AG08395 (cell line): ENCODE data around the gene GPR75.

Experiments used
- DNase-seq: peaks from one replicate; pipeline ENCODE4 v3.0.0; 2012; ENCODE audit warnings: mixed read lengths, low spot score

The GPR75 gene

GRCh38 chr2:53859206-53860181 is at the start of gene GPR75:
Gene GPR75 (minus strand): TSS chr2:53859967. CDS start chr2:53854756, 5,211 bp downstream.
- peak; percentile 44 for DNase-seq

DNA sequence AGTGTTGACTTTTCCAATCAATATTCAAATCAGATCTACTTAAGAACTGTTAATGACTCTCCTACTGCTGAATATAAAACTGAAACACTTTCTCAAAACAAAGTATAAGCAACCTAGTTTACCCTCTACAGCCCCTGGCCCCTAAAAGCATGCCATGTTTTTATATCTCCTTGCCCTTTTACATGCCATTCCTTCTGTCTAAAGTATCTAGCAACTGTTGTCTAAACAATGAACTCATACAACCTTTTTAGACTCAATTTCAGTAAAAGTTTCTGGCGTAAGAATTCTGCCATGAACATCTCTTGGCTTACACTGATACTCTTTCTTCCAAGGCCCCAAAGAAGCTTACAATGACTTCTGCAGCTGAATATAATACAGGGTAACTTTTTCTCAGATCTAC is 47.8 kb upstream of the GPR75 start:
- DNase-seq, result no peak

- no peak for DNase-seq
These were observed 45.6 kb upstream of the GPR75 start for GRCh38 chr2:53905396-53905795.

DNA sequence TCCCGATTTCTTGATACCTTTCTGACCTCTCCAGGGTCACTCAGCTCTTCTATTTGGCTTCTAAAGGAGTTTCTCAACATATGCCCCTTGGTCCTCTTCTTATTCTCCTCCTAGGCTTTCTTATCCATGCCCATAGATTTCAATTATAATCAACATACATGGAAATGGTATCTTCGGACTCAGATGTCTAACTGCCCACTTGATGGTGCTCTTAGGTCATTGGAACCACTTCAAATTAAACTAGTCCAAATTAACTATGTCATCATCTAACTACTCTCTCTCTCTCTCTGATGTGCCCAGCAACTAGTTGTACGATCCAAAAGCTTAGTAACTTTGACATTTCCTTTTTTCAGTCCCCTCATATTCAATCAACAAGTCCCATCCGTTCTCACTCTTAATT is 43.2 kb upstream of the GPR75 start:
- no peak for DNase-seq

DNA sequence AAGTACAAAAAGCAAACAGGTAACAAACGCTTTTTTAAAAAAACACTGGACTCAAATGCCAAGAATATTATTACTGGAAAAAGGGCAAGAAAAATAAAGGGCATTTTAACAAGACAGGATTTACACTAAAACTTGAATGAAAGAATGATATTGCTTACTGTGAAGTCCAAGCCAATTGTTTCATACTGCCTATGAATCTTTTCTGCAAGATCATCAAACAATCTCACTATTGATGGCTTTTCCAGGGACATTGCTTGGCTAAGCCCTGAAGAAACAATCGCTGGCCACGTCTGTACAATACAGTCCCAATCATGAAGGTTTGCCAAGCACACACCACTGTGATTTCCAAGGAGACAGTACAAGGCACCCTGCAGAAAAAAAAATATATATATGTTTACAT is 41.4 kb upstream of the GPR75 start:
- DNase-seq, result no peak

DNA sequence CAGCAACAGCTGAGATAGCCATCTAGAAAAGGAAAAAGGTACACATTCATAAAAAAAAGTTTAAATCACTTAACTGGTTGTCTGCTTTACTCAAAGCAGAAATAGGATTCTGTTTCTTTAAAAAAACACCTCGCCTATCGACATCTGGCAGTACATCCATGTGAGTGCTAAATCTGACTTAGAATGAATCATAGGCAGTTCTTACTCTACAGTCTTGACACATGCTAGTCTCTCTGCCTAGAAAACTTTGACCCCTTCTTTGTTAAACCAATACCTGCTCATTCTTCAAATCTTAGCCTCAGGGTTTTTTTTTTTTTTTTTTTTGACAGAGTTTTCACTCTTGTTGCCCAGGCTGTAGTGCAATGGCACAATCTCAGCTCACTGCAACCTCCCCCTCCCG is 37.1 kb upstream of the GPR75 start:
- peak; percentile 45 for DNase-seq

DNA sequence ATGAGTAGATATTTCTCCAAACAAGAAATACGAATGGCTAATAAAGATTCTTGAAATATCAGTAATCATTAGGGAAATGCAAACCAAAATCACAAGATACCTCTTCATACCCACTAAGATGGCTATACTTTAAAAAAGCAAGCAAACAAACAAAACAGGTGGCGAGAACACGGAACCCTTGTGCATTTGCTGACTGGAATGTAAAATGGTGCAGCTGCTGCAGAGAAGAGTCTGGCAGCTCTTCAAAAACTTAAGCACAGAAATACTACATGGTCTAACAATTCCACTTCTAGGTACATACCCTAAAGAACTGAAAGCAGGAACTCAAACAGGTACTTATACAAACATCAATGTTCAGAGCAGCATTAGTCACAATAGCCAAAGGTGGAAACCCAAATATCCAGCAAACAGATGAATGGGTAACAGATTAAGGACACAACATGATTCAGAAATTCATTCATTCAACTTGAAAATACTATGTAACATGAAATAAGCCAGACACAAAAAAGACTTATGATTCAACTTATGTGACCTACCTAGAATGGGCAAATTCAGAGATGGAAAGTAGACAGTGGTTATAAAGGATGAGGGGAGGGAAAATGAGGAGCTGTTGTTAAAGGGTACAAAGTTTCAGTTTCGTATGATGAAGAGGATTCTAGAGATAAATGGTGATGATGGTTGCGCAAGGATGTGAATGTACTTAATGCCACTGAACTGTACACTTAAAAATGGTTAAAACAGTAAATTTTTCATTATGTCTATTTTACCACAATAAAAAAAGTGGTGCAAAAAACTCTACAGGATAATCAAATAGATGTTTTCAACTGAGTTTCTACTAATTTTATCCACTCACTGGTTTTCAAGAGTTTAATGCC is 26.9 kb upstream of the GPR75 start:
- DNase-seq, result no peak

DNA sequence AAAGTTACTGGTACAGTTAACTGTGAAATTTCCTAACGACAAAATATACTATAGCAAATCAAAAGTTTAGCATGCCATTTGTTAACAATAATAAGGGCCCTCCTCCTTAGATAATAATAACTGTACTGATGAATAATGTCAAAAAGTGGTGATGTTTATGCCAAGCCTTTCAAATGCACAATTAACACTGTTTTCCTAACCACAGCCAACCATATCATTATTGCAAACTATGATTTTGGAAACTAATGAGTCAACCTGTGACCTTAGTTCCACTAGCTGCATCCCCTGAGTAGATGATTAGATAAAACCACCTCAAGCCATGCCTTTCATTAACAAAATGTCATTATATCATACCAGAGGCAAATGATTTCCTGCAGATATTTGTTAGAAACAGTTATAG is 25.1 kb upstream of the GPR75 start:
- no peak for DNase-seq

DNA sequence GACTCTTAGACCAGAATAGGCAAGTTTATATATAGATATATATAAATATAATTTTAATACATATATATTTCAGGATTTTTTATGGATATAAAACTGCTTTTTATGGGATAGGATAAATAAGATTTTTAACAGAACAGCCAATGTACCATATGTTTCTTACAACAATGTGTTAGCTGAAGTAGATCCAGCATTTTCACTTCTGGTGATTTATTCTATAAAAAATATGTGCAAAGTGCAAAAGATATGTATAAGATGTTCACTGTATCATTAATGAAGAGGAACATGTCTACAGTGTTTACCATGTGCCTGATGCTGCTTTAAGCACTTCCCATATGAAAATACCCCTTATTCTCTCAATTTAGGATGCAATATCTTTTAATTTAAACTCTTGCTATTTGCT is 22.2 kb upstream of the GPR75 start:
- no peak for DNase-seq

DNA sequence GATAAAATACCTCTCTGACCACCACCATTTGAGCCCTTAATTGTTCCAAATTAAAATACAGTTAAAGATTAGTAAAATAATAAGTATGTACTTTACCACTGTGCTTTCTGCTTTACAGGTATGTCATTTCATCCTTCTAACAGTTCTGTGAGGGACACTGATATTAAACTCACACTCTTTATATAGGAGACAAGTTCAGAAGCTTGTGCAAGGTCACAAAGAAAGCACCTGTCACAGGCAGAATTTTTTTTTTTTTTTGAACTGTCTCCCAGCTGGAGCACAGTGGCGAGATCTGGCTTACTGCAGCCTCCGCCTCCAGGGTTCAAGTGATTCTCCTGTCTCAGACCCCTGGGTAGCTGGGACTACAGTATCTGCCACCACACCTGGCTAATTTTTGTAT is 21.6 kb upstream of the GPR75 start:
- no peak for DNase-seq

DNA sequence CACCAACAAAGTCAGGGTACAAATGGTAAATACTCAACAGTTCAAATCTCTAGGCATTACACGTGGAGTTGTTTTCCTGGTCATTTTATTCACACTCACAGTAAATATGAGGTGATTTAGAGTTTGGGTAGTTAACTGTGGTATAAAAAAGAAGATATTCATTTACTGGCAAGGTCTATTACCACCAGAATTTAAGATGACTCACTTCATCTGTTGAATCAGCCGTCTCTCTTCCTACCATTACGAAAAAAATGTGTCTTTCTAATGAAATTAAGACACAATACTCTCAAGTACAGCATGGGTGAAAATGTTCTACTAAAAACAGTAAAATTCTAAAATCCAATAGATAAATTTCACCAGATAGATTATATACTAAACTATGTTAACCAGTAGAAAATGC is 21.0 kb upstream of the GPR75 start:
- peak; percentile 76 for DNase-seq

DNA sequence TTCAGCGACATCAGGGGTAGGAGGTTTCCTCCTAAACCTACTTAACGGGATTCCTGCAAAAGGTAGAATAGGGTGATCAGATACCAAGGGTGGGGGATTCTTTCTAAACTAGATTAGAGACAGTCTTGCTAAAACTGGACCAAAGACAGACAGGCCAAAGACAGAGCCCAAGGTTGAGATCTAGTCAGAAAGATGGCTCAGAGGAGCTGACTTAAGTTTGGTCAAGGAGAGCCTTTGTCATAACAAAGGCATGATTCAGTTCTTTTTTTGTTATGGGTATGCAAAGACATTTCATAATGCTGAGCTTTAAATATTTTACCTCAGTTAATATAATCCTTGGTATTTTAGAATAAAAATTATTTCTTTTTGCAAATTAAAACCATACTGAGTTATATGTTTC is 17.8 kb upstream of the GPR75 start:
- DNase-seq, result peak; percentile 14

GRCh38 chr2:53877112-53877511 is 17.3 kb upstream of the GPR75 start:
- DNase-seq, result no peak

DNA sequence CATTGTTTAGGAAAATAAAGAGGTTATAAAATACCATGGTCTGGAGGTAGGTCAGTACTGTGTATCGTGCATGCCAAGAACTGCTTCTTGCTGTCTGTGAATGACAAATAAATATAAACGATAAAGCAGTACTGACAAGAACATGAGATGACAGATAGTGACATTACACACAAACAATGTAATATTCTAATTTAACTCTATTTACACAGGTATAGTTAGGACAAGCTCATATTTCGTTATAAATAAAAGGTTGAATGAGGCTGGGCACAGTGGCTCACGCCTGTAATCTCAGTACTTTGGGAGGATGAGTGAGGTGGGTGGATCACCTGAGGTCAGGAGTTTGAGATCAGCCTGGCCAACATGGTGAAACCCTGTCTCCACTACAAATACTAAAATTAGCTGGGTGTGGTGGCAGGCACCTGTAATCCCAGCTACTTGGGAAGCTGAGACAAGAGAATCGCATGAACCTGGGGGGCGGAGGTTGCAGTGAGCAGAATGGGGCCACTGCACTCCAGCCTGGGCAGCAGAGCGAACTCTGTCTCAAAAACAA is 14.7 kb upstream of the GPR75 start:
- DNase-seq, result no peak

- no peak for DNase-seq
These were observed 8.0 kb upstream of the GPR75 start for GRCh38 chr2:53867773-53868172.

DNA sequence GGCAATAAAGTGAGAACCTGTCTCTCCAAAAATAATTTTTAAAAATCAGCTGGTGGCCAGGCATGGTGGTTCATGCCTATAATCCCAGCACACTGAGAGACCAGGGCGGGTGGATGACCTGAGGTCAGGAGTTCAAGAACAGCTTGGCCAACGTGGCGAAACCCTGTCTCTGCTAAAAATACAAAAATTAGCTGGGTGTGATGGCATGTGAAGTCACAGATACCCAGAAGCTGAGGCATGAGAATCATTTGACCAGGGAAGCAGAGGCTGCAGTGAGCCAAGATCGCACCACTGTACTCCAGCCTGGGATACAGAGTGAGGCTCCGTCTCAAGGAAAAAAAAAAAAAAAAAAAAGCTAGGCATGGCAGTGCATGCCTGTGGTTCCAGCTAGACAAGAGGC is 7.4 kb upstream of the GPR75 start:
- DNase-seq, result no peak

DNA sequence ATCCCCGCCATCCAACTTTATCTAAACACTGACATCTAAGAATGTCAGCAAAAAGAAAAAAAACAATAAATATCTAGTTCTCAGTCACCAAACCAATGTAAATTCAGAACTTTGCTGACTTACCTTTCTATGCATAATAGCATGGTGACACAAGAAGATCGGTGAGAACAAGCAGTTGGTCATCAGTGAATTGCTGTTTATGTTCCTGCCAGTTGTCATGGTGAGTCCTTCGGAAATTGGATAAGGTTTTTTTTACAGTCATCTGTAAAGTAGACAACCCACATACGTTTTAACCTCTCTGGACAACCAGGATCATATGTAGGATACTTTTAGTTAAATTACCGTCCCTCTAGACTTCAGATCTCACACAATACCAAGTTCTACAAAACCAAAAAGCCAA is 6.2 kb upstream of the GPR75 start:
- DNase-seq, result no peak

DNA sequence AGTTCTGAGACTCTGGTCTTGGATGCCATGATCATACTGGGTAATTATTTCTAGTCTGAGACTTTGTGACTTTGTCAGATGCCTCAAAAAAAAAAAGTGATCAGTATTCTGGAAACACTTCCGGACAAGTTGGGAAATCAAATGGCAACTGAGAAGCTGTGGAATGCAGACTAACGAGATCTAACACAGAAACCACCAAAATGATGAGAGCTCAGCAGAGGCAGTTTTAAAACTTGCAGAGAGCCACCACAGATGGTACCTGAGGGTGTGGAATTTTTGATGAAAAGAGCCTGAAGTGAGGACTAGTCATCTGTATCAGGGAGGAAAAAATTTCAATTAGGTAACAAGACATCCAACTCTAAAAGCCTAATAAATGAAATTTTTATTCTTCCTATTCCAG is 5.5 kb upstream of the GPR75 start:
- peak; percentile 12 for DNase-seq

DNA sequence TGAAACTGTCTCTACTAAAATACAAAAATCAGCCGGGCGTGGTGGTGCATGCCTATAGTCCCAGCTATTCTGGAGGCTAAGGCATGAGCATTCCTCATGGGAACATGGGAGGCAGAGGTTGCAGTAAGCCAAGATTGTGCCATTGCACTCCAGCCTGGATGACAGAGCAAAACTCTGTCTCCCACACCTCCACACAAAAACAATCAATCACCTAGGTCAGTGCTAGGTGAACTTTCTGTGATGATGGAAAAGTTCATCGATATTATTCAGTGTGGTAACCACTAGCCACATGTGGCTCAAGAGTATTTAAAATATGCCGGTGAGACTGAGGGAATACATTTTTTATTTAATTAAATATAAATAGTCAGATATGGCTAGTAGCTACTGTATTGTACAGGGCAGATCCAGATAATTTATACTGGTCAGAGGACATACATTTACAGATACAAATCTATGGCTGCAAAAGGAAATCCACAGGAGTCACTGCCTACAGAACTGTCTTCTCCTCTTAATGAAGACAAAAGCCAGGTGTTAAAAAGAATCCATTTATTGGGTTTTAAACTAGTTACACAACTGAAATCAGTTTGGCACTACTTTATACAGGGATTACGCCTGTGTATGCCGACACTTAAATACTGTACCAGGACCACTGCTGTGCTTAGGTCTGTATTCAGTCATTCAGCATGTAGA is 3.9 kb upstream of the GPR75 start:
- DNase-seq, result no peak

DNA sequence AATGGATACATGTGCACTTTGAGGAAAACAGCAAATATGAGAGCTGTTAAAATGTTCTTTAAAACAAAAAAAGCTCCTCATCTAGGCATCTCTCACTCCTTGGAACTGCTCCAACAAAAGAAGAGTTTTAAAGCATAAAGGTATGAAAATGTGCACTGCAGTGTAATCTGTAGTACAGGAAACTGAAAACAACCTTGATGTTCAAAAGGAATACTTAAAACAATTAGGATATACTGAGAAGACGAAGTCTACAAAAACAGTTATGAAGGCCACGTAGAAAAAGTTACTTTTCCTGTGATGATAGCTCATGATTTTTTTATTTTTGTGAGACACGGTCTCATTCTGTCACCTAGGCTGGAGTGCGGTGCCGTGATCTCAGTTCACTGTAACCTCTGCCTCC is 2.1 kb upstream of the GPR75 start:
- DNase-seq, result no peak

DNA sequence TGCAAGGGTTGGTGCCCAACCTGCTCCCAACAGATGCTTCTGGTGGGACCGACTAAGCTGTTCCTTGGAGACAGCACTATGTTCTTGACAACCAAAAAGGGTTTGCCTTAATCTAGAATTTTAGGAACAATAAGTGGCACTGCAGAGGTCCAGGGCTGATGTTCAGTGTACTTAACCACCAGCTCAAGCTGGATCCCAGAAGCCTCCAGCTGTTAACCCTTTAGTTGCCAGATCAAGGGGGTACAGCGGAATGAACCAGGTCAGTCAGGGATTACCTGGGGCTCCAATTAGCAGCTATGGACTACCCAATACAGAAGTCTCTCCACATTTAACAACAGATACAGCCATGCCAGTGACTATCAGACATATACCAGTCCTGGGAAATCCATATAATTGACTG is 3.5 kb downstream of the GPR75 start:
- DNase-seq, result no peak

DNA sequence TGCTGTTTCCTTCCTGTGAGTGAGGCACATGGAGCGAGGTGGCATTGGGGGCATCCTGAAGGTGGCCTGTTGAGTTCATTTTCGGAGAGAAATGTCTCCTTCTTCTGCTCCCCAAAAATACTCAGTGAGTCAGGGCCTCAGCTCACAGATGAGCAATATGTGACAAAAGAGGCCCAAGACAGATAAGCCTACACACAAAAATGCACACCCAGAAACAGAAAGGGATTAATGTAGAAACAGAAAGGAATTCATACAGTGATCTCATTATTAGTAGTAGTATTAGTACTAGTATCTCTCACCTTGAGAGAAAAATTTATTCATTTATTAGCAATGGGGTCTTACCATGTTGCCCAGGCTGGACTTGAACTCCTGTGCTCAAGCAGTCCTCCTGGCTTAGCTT is 5.1 kb downstream of the GPR75 start:
- no peak for DNase-seq
